RCC 7860 (cell line): ENCODE data around the gene C19orf81.
"Not testable (repeated sequence)": the region's sequence is repeated elsewhere in the genome, so short reads cannot be mapped to it uniquely, and the experiment has no call there.

Experiments
- DNase-seq: peaks from one replicate; pipeline ENCODE4 v3.0.0-alpha.2; 2015; ENCODE audit warnings: low spot score
- FAIRE-seq: peaks from 2 replicates; lab custom pipeline; 2012; peaks lifted over from hg19 to GRCh38; lab: Jason Lieb, UNC

C19orf81 gene

DNA sequence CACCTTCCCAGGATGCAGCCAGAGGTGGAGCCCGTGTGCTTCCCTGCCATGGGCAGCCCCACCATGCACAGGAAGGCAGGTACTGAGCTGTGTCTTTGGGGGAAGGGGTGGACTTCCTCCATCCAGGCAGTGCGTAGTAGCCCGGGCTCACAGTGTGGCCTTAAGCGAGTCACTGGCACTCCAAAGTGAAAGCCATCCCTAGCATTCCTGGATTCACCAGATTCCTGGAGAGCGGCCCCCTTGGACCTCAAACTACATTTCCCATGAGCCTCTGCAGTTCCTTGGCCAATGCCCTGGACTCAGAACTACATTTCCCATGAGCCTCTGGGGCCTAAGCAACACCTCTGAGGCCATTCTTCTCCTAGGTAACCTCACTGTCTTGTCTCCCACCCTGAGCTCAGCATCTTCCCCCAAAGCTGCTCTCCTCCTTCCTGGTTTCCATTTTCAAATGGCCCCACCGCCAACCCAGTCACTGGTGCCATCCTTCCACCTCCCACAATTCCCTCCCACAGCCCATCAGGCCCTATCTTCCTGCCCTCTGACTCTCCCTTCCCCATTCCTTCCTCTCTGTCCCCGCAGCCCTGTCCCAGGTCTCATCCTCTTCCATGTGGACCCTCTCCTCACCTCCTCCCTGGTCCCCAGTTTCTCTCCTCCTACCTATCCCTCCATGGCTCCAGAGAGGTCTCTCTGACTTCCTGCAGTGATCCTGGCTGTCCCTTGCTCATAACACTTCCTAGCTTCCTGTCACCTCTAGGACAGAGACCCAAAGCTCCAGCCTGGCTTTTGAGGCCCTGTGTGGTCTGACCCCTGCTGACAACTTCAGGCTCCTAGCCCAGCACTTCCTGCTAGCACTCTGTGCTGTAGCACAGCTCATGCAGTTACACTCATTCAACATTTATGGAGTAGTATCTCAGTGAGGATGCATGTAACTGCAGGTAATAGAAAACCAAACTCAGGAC lies at the start of gene C19orf81:
Gene C19orf81, plus strand, starts transcription at position 13 of the 959 bp plus-strand sequence. Its CDS starts 0 bp downstream, at position 13.
- FAIRE-seq, result no peak
- no peak for DNase-seq

DNA sequence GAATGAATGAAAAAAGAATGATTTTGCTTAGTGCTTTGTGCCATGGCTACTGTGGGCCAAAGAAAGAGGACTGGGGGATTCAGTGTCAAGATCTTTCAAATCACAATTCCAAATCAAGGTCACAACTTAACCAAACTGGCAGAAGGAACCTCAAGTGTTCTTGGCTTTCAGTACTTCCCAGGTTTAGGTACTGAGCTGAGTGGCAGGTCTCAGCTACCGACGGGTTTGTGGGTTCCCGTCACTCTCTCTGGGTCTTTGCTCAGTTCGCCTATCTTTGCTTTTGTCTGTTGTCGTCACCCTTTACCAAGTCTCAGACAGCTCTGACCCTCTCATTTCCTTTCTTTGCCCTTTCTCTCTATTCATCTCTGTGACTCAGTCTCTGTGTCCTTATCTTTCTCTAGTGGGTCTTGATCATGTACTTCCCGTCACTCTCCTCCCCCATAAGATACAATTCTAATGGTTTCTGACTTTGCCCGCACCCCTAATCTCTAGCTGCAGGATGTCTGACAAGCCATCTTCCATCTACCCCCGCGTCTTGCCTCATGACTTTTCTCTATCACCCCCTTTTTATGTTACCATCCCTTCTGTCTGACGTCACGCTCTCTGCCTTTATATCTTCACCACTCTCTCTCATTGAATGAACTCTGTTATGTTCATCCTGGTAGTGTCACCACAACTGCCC lies 47.7 kb upstream of the C19orf81 start:
- FAIRE-seq (no peak), DNase-seq (no peak)

DNA sequence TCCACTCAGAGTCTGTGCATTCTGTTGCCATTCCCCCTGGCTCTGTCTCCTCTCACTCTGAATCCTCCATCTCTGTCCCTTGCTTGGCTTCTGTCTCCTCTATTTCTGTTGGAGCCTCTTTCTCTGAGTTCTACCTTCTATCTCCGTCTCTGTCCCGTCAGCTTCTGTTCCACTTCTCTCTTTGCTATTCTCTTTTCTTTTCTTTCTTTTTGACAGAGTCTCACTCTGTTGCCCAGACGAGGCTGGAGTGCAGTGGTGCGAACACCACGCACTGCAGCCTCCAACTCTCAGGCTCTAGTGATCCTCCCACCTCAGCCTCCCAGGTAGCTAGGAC lies 47.2 kb upstream of the C19orf81 start:
- DNase-seq (no peak), FAIRE-seq (no peak)

DNA sequence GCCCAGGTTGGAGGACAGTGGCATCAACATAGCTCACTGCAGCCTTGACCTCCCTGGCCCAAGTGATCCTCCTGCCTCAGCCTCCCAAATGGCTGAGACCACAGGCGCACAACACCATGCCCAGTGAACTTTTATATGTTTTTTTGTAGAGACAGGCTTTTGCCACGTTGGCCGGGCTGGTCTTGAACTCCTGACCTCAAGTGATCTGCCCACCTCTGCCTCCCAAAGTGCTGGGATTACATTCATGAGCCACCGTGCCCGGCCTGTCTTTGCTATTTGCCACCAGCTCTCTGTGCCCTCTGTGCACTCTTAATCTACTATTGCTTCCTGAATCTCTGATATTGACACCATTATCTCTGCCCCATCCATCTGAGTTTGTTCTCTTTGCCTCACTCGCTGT lies 46.7 kb upstream of the C19orf81 start:
- no peak for DNase-seq
- no peak for FAIRE-seq

DNA sequence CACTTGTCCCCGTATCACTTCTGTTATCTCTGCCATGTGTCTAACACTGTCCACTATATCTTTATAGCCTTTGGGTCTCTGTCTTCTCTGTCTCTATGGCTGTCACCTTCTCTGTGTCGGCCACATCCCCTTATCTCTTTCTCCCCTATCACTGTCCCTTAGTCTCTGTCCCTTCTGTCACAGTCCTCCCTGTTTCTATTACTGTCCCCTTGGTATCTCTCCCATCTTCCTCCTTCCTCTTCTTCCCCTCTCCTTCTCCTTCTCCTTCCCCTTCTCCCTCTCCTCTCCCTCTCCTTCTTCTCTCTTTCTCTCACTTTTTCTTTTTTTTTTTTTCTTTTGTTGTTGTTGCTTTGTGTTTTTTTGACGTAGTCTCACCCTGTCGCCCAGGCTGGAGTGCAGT lies 46.3 kb upstream of the C19orf81 start:
- FAIRE-seq, result no peak
- no peak for DNase-seq

- FAIRE-seq, DNase-seq: not testable (repeated sequence)
Observed at GRCh38 chr19:50604264-50605073, 44.8 kb upstream of the C19orf81 start.

DNA sequence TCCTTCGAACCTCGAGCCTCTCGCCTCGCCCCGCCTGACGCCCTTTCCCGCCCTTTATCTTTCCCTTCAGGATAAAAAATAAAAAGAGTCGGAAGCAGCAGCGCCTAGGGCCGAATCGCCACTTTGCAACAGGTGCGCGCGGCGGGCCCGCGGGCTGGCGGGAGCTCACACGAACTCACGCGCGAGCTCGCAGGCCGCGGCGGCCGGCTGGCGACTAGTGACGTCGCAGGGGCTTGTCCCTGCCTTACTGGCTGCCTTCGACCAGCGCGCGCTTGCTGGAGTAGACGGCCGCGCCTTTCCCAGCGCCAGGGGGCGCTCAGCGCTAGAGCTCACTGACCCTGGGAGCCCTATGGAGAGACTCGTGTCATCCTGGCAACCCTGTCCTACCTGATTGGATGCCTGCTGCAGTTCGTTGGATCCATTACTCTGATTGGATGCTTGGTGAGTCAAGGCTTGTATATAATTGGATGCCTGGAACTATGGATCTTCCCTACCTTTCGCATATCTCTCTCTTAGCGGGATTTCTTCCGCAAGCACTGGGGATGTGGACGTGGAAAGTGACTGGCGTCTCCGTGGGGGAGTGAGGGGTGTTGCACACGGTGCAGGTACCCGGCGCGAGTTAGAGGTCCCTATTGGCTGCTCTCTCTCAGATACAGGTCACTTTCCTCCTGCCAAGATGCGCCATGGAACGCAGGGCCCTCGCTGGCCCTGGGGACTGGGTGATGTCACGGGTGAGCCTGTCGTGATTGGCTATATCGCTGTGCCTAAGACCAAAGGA lies 43.0 kb upstream of the C19orf81 start:
- FAIRE-seq, DNase-seq: not testable (repeated sequence)

- DNase-seq, result no peak
- no peak for FAIRE-seq
Observed at GRCh38 chr19:50607388-50607787, 41.9 kb upstream of the C19orf81 start.

- FAIRE-seq (no peak), DNase-seq (no peak)
Observed at GRCh38 chr19:50607874-50608785, 41.1 kb upstream of the C19orf81 start.

- not testable (repeated sequence) for FAIRE-seq, DNase-seq
Observed at GRCh38 chr19:50612504-50613404, 36.5 kb upstream of the C19orf81 start.

DNA sequence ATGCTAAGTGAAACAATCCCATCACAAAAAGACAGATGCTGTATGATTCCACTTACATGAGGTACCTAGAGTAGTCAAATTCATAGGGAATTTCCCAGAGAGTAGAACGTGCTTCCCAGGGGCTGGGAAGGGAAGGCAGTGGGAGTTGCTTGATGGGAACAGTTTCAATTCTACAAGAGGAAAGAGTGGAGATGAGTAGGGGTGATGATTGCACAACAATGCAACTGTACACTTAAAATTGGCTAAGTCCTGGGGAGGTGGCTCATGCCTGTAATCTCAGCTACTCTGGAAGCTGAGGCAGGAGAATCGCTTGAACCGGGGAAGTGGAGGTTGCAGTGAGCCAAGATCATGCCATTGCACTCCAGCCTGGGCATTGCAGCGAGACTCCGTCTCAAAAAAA lies 30.9 kb upstream of the C19orf81 start:
- DNase-seq, FAIRE-seq: not testable (repeated sequence)

- not testable (repeated sequence) for FAIRE-seq, DNase-seq
Observed at GRCh38 chr19:50619184-50619583, 30.1 kb upstream of the C19orf81 start.

GRCh38 chr19:50620394-50620906 lies 28.8 kb upstream of the C19orf81 start:
- not testable (repeated sequence) for FAIRE-seq, DNase-seq

- FAIRE-seq, result no peak
- DNase-seq, result no peak
Observed at GRCh38 chr19:50624949-50625600, 24.2 kb upstream of the C19orf81 start.

DNA sequence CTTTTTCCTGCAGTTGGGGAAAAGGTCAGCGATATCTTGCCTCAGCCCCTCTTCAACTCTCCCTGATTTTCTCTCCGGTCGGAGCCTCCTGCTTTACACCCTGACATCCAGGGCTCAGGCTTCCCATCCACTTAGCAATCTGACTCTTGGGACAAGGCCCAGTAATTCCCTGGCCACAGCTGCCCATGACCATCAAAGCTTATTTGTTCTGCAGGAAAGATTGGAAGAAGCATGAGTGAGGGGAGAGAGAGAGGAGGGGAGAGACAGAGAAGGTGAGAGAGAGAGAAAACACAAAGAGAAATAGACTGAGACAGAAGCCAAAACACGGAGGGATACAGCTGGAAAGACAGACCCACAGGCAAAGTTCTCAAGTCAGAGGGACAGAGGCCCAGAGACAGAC lies 23.2 kb upstream of the C19orf81 start:
- FAIRE-seq (no peak), DNase-seq (no peak)

- no peak for DNase-seq
- no peak for FAIRE-seq
Observed at GRCh38 chr19:50626795-50627194, 22.4 kb upstream of the C19orf81 start.

- no peak for DNase-seq
- no peak for FAIRE-seq
Observed at GRCh38 chr19:50628146-50628545, 21.1 kb upstream of the C19orf81 start.
